HG03571 (cell line): Measurements from ENCODE around the gene PAX5.

Source experiments
- ATAC-seq: cut with Tn5 transposase; IDR thresholded peaks from one replicate; pipeline ENCODE4 v1.9.1; 2021; ENCODE audit not compliant: unreplicated experiment

PAX5 gene

DNA sequence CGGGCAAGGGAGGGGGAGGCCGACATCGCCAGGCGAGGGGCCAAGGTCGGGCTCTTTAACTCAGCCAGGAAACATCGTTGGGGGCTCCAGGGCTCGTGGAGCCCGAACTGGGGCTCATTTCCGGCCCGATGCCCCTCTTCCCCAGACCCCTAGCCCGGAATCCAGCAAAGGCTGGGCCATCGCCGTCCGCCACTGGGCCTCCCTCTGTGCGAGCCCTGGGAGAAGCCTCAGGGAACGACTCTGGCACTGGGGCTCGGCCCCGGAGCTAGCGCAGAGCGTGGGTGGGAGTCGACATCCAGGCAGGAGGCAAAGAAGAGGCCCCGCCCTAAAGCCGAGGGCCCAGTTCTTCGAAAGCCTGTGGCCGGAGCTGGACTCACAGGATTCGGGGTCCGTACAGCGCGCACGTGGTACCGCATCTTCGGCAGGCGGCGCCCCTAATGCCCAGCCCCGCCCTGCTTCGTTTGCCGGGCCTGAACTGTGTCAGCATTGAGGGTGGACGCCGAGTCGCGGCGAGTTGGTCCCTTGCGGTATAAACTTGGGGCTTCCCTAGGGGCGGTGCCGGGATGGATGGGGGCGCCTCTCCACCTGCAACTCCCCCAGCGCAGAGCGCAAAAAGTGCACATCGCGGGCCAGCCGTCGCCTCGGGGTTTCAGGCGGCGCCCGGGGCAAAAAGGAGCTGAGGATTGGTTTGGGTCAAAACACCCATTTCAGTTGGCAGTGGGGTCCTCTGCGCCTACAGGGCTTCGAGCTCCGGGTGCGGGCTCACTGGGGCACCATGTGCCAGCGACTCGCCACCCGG is 3.6 kb upstream of the PAX5 start:
- no peak for ATAC-seq

DNA sequence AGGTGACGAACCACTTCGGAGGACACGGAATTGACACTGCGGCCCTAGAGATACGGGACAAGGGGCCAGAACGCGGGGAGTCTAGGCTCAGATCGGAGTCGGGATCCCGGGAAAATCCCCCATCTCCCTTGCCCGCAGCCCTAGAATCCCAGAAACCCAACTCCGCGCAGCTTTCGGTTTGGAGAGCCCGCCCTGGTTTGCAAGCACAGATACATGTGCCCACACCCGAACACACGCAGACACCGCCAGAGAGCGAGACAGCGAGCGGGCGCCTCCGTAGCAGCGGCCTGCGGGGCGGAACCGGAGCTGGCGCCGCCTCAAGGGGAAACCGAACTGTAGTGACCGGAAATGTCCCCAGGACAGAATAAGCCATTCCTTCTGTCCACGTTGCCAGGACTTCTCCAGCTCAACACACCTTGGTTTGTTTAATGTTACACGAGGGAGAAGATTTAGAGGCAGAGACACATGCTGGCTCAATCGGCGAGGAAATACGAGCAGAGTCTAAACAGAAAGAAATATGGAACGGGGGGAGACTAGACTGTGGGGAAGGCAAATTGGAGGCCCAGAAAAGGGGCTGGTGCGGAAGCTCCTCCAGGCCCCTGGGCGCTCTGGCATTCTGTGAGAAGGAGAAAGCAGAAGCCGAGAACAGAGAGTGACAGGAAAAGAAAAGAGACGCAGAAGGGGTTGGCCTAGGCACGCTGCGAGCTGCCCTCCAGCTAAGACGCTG is 2.9 kb upstream of the PAX5 start:
- no peak for ATAC-seq

DNA sequence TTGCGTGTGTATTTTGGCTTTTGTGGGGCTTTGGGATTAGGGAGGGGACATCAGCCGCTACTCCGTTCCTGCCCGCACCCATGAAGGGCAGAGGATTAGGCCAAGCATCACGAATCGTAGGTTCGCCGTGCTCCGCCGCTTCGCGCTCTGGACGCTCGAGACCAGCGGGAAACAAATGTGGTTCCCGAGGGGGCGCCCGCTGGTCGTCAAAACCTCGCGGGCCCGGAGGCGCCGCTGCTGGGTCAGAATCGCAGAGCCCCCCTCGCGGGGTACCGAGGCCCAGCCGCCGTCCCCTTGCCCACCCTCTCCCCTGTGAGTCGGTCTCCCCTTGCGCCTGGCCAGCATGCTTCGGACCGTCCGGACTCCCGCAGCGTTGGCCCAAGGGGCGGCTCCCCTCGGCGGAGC is 2.3 kb upstream of the PAX5 start:
- ATAC-seq = no peak

DNA sequence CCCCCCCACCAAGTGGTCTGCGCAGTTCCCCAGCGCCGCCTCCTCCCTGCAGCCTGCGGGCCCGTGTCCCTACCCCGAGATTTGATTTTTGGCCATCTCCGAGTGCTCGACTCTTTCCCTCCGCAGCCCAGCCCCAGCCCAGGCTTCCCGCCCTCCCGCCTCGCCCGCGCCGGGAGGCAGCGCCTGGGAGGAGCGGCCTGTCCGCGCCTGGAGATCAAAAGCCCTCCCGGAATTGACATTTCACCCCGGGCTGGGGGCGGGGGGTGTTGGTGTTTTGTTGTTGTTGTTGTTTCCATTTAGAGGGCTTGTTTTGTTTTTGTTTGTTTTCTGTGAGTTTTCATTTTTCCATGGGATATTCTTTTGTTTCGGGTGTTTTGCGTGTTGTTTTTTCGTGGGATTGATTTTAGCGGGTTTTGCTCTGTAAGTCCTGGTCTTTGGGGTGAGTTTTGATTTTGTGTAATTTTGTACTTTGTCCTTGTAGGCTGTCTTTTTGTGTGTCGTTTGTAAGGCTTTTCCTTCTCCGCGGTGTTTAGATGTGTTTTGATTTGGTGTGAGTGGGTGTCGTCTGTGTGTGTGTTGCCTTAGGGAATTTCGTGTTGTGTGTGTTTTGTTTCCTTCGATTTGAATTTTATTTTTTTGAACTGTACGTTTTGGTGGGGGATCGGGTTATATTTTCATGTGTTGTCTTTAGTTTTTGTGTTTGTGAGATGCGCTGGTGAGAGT is 1.7 kb upstream of the PAX5 start:
- ATAC-seq = no peak

DNA sequence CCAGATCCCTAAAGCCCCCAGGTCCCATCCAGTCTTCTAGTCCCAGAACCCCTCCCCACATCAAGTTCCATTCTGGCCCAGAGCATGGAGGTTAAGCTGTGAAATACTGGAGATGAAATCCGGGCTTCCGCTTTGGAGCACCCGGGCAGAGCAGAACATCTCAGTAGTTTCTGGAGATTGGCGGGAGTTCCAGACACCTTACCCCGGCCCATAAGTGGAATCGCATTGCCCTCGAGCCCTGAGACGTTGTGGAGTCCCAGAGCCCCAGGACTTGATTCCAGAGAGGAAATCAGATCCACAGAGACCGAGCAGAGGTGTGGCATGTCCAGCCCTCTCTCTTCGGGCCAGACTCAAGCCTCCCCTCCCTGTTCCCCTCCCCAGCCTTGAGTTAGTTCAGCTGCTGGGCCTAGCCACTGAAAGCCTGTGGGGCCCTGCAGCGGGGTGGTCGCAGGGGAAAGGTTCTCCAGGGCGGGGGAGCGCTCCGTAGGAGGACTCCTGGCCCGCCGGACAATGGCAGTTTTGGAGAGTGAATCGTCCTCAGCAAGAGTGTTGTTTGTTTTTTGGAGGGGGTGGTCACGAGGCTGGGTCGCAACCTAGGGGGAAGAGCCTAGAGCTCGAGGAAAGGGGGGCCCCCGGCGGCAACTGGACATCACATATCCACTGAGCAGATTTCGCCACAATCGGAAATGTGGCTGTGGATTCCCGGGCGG is 1.0 kb upstream of the PAX5 start:
- ATAC-seq = no peak

DNA sequence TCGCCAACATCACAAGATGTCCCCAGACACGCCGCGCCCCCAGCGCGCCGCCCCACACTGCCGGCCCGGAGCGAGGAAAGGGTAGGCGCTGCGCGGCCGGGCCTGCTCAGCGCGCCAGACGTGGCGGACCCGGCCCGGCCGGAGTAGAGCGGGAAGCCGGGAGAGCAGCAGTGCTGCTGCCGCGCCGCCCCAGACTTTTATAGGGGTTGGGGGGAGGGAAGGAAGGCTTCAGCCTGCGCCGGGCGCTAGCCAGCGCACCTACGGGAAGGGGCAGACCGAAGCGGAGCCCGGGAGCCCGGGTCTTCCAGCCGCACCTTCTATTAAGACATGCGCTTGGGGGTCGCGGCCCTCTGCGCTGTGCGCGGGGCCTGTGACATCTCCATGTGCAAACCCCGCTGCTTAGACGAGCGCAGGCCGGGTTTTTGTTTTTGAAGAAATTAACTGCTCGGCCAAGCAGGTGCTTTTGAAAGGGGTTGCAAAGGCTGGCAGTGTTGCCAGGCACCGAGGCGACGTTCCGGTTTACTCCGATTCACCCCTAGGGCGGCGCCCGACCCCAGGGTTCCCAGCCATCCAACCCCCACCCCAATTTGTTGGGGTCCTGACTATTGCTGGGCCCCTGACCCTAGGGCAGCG is 353 bp upstream of the PAX5 start:
- ATAC-seq = no peak

DNA sequence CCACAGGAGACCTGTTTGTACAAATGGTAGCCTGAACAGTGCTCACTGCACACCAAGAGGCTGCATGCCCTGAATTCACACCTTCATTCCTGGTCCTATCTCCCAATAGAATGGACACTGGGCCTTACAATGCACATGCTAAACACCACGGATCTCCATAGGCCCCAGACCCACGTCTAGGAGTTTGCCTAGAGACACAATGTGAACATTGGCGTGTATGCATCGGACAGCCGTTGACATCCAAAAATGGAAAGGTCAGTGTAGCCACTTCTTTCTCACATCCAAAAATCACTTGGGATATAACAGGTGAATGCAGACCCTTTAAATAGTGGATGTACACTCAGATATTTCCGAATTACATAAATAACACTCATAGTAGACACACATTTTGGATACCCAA is 927 bp downstream of the PAX5 start:
- no peak for ATAC-seq

DNA sequence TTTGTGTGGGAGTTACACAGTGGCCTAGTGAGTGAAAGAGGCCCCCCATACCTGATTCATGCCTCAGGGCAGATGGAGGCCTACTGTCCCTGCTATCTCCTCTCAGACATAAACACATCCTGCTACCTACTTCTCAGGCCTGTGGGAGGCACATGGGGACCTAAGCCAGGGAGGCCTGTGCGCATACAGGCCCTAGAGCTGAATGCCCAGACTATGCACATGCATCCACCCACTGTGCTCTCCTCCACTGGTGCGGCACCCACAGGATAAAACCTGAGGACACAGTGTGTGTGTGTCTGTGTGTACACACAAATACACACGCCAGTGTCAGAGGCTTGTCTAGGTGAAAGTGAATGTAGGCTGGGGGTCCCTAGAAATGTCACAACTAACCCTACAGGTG is 1.4 kb downstream of the PAX5 start:
- peak; percentile 18 for ATAC-seq

DNA sequence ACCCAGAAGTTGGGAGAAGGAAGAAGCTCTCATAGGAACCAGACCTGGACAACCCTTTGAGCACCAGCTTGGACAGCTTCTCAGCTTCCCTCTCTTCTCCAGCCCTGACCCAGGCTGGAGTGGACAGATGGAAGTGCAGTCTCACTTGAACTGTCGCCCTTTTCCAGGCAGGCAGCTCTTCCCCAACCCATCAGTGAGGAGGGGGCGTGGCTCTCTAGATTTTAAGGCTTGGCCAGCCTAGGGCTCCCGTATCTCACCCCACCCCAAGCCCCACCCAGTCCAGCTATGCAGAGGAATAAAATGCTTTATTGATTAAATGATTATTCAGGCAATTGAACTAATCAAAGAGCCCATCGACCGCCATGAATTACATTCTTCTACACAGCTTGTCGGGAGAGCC is 2.2 kb downstream of the PAX5 start:
- ATAC-seq = no peak

DNA sequence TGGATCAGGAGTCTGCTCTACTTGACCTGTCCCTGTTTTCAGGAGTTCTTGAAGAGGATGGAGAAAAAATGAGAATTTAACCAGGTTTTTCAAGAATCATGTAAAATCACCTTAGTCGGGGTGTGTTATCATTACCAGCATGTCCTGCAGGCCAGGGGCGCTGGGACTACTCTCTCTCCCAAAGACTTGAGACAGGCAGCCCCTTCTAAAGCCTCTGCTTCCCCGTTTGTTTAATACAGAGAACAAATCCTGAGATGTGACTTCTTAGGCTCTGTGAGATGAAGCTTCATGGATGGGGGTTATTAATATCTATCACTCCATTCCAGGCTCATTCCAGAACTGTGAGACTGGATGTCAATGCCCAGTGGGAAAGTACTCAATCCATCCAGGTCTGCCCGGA is 3.0 kb downstream of the PAX5 start:
- ATAC-seq = no peak

DNA sequence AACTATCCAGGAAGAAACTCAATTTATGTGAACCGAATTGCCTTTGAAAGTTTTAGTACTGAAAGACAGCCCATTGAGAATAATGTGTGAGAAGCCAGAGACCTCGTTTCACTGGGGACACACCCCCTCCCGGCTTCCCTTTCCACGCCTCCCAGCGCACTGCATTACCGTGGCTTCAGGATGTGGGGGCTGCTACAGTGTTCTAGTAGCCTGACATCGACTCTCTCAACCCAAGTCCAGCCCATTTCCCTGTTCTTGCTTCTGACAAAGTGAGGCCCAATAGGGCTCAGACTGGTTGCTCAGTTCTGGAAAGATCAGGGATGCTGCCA is 3.5 kb downstream of the PAX5 start:
- no peak for ATAC-seq

DNA sequence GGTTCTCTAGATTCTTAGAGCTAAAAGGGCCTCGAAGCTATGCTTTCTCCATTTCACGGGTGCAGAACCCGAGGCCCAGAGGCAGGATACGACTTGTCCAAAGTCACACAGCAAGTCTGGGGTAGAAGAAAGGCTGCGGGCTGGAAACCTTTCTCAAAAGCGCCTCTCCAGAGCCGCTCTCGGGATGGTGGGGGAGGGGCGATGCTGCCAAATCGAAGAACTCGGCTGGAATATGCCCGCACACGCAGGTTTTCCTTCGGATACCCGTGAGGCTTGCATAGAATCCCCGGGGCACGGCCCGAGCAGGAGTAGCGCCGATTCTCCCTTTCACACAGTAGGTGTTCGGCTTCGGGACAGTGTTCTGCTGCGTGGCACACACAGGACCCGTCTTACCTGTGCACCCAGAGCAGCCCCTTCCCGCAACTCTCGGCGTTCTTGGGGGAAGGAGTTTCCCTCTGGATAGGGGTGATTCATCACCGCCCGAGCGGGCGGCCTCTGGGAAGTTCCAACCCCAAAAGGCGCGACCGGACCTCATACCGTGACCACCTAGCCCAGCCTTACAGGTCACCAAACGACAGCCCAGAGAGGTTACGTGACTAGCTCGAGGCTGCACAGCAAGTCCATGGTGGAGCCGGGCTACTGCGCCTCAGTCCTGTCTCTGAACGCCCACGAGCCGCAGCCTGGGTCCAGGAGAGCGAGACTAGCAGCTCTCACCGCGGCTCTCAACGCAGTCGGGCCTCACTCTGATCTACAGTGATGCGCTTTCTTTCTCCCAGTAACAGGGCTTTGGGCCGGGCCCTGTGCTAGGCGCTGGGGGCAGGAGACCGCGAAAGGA is 4.1 kb downstream of the PAX5 start:
- no peak for ATAC-seq

DNA sequence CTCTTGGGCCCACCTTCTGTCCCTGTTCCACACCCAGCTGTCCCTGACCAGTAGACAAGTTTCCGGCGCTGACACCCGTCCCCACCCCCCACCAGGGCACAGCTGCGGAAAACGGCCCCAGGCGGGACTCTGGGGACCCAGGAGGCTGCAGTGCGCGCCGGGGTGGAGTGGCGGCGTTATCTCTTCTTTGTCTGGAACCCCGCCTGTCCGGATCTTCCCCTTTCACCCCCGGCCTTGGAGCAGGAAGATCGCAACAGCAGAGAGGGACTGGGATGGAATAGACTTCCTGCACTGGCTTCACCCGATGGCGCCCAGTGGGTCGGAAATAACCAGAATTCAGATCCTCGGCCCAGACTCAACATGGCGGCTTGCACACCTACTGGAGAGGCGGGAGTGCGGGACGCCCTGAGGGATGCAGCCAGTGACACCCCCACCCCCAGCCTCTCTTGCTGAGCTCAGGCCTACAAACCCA is 4.7 kb downstream of the PAX5 start:
- ATAC-seq = no peak

DNA sequence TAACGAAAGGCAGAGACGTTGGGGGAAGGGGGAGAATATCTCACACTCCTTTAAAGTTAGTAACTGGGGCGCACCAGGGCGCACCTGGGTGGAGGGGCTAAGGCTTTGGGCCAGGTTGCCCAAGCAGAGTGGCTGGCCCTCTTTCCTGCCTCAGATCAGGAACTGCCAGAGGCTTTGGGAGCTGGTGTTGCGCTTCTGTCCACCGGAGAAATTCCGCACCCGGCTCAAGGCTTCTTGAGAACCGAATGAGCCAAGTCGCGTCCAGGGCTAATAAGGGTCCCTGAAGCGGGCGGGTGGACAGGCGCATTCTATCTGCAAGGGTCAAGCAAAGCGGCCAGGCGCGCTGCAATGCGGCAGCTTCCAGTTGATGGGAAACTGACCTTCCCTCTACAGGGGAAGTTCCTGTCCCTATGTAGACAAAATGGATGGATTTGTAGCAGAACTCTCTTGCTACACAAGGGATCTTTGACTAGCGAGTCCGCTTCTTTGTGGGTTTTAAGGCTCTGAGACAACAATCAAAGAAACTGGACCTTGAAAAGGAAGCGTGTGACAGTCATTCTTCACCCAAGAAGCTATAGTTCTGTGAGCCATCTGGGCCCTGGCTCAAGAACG is 5.5 kb downstream of the PAX5 start:
- ATAC-seq = no peak

DNA sequence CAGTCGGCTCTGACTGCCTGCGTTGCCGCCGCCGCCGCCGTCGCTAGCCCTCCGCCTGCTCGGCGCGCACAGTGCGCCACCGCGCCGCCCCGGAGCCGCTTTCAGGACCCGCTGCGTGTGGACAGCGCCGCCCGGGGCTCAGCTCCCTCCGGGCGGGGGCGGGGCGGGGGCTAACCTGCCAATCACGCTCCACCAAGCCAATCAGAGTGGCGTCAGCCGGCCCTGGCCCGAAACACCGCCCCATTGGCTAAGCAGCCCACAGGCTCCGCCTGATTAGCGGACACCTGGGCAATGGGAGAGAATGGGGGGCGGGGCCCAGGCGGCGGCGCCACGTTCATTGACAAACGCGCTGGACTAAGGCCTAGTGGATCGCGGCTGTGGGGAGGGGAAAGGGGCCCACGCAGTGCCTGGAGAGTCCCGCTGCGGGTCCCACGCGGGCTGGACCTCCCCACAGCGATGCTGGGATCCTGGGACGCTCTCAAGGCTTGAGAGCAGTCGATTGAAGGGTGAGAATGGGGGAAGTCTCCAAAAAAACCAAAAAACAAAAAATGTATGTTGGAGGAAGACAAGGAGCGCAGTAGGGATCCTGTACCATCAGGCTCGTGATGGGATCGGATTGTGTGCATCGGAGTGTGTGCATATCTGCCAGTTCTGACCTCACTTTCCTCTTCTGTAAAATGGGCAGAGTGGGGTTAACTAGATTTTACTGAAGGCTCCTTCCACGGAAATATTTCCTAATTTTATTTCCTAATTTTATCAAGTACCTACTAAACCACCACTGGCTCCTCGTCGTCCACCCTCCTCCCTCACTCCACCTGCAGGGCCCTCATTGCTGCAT is 6.3 kb downstream of the PAX5 start:
- peak; percentile 68 for ATAC-seq

DNA sequence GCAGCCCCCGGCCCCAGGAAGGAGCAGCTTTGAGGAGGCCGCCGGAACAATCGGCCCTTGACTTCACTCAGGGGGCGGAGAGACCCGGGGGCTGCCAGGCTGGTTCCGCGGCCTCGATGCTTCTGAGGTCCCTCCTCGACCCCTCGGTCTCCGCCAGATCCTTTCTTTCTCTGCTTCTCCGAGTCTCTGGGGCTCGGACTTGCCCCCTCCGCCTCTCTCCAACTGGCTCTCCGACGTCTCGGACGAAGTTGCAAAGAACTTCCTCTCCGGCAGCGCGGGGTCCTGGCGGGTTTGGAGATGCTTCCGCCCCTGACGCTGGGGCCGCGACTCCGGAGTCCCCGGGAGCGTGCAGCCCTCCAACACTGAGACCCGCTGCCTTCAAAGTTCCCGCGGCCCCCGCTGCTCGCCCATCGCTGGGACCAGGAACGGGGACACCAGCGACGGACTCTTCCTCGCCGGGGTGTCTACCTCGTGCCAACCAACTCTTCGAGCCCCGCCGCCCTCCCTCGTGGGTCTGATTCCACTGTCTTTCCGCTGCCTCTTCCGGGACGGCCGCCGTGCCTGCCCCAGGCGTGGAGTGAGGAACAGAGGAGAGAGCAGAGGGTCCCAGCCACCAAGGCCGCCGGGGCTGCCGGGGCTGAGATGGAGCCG is 7.0 kb downstream of the PAX5 start:
- ATAC-seq = no peak

DNA sequence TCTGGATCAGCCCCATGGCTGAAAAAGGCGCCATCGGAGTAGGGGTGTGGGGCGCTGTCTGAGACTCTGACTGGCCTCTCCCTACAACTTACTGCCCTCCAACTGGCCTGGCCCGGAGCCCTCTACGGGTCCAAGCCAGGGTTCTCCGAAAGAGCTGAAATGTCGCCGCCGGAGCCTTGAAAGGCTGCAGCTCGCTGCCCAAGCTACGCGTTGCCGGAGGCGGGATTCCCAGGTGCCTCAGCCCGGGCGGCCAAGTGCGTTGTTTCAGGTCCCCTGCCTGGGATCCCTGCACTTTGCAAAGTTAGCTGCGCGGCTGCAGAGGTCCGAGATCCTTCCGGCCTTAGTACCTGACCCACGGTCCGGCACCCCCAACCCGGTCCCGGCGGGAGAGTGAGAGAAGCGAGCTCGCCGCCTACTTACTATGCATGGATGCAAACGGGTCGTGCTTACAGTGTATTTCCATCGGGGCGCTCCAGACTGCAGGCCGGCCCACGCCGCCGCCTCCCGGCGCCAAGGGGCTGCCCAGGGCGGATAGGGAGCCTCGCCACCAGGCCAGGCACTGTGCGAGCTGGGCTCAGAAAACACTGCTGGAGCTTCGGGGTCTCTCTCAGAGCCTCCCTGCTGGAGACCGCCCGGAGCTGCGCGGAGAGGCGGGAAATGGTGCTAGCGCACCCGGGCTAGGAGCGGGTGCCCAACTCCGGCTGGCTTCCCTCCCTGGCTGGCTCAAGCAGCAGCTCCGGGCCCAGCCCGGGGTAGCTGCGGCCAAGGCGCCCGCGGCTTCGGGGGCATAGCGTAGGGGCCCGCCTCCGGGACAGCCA is 7.7 kb downstream of the PAX5 start:
- no peak for ATAC-seq

DNA sequence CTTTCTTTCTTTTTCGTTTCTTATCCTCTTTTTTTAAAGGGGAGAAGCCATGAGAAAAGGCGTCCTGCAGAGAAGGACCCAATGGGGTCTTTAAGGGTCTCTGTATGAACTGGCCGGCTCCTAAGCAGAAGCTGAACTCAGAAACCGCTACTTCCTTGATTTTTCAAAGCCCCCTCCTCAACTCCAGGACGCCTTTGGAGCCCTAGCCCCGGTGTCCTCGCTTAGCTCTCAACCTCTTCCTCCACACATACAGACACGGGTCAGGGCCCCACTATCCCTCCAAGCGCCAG is 8.3 kb downstream of the PAX5 start:
- ATAC-seq = no peak
